Activated CD4-positive, alpha-beta T cell treated with anti-CD3 and anti-CD28 coated beads, Interleukin-2, amount 50 U/mL, for 48 hours (primary cell): ENCODE results near the gene CCS.
"Not testable (repeated sequence)": the region's sequence is repeated elsewhere in the genome, so short reads cannot be mapped to it uniquely, and the experiment has no call there.

Experiments used
- DNase-seq, 2 experiments: peaks; one replicate each; pipeline ENCODE4 v3.0.0-alpha.2; 2020

CCS gene

DNA sequence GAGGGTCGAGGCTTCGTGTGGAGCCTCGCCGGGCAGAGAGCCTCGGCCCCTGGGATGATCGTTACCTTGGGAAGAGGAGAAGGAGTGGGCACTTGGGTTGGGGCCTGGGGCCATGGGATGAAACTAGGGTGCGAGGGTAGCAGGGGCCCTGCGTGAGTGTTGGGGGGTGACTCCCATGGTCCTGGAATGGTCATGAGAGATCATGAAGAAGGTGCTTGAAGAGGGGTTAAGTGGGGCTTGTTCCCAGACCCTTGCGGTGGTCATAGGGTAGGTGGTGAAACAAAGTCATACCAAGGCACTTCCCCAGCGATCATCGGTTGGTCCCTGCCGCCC lies 284 bp downstream of the CCS start:
- no peak for DNase-seq

DNA sequence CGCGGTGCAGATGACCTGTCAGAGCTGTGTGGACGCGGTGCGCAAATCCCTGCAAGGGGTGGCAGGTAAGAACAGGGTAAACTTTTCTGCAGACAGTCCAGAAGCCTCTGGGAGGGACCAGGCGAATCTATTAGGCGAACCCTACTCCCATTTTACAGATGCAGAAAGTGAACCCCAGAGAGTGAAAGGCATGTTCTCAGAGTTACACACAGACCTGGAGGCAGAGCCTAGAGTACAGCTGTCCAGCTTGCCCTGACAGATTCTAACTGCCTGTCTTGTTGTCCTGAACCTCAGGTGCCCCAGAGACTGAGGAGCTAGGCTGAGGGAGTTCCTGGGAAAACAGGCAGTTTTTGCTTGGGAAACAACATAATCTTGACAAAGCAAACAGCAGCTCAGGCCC lies 665 bp downstream of the CCS start:
- no peak for DNase-seq

DNA sequence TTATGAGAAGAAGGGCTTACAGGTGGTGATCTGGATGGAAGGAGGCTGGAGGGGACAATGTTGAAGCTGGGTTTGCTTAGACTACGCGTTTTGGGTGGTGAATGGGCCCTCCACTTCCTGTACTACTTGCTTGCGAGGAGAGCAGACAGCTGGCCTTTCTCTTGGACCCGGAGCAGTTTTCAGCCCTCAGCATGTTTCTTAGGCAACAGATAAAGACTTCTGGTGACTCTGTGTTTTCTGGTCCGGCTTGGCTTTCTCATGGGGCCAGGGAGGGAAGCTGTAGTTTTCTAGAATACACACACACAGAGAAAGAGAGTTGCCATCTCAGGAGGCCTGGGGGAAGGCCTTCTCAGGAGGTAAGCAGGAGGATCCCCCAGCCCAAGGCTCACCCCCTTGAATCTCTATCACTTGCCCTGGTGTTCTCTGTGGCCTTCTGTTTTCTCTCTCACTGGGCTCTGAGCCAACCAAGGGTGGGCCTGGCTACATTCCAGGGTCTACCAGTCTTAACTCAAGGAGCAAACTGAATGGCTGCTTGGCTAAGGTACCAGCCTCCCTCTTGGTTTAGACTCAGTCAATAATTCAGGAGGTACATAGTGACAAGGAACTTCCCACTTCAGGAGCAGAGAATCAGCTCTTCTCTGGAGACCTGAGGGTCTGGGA lies 2.4 kb downstream of the CCS start:
- no peak for DNase-seq

DNA sequence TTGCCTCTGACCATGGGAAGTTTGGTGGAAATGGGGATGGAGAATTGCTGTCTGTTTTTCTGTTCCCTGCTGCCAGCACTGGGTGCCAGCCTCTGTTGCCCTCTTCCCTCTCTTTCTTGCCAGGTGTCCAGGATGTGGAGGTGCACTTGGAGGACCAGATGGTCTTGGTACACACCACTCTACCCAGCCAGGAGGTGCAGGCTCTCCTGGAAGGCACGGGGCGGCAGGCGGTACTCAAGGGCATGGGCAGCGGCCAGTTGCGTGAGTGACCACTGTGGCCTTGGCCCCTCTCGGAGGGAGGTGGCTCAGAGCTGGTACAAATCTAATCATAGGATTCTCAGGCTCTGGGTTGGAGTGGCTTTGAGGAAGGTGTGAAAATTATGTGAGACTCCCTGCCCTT lies 6.0 kb downstream of the CCS start:
- no peak for DNase-seq

DNA sequence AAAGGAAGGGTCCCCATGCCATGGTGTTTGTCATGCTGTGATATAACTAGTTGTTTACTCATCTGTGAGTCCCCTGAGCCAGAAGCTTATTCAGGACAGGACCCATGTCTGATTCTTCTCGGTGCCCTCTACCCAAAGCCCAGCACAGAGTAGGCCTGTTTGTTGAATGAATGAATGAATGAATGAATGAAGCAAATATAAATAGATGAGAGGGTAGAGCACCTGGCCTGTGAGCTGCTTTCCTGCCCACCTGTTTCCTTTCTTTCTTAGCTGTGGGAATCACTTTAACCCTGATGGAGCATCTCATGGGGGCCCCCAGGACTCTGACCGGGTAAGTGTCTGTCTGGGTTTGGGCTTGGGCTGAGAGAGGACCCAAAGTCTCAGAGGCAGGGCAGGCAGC lies 7.2 kb downstream of the CCS start:
- DNase-seq, result no peak

DNA sequence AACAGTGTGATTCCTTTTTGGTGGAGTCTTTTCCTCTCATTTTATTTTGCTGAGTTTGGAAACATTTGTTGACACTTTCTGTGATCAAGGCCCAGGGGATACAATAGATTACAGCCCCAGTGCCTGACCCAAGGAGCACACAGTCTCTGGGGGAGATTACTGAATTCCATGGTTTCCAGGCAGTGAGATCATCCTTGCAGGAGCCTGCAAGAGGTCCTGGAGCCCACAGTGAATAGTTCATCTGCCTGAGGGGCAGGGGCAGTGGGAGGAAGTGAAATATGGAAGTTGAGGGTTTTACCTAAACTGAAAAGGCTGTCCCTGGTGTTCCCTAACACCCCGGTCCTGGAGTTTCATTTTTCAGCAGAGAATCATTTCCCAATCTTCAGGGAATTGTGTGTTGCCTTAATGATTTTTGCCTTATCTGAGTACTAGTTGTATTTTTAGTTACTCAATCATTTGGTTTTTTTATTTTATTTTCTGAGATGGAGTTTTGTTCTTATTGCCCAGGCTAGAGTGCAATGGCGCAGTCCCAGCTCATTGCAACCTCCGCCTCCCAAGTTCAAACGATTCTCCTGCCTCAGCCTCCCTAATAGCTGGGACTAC lies 7.7 kb downstream of the CCS start:
- DNase-seq, result no peak

DNA sequence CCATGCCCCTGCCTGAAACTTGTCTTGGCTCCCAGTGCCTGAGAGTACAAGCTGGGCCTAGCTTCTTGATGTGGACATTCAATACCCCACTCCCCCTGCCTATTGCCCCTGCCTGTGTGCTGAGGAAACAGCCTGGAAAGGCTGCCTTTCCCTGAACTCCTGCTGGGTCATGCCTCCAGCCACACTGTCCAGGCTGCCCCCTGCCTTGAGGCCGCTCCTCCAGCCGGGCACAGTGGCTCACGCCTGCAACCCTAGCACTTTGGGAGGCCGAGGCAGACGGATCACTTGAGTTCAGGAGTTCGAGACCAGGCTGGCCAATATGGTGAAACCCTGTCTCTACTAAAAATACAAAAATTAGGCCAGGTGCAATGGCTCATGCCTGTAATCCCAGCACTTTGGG lies 10.1 kb downstream of the CCS start:
- no peak for DNase-seq

DNA sequence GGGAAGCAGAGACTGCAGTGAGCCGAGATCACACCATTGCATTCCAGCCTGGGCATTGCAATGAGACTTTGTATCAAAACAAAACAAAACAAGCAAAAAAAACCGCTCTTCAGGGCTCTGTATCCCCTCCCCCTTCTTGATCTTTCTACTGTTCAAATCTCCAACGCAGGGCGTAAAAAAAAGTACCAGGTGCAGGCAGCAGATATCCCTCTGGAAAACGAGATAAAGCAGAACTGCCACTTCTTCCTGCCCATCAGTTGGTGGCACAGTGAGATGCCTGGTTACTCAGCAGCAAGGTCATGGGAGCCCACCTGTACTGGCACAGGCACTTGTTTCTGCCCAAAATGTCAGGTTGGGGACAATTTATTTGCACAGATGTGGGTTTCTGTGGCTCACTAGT lies 11.2 kb downstream of the CCS start:
- DNase-seq, result no peak

DNA sequence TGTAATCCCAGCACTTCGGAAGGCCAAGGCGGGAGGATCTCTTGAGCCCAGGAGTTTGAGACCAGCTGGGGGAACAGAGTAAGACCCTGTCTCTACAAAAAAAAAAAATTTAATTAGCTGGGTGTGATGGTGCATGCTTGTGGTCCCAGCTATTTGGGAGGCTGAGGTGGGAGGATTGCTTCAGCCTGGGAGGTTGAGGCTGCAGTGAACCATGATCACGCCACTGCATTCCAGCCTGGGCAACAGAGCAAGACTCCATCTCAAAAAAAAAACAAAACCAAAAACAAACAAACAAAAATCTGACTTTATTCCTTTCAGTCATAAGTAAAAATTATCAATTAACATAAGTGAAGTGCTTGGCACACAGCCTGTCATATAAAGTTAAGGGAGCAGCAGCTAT lies 13.6 kb downstream of the CCS start:
- not testable (repeated sequence) for DNase-seq

DNA sequence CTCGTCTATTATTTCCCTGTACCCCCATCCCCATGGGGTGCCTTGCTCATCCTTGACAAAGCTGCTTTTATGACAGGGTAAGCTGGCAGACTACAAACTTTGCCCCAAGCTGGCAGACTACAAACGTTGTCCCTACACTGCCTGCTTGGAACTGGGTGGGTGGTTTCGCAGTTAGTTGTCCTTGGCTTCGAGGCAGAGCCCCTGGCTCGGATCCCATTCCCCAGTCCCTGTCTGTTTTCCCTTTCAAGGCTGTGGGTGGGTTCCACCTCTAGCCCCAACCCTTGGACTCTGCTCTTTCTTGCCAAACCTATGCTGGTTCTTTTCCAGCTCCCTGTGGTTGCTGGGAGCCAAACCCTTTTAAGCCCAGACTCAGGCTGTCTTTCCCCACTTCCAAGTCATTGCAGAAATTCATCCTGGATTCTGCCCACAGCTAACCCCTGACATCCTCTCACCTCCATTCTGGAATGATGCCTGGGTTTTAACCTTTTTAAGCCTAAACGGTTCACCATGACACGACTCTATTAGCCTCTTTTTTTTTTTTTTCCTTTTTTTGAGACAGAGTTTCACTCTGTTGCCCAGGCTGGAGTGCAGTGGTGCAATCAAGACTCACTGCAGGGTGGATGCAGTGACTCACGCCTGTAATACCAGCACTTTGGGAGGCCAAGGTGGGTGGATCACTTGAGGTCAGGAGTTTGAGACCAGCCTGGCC lies 14.3 kb downstream of the CCS start:
- DNase-seq, result no peak

DNA sequence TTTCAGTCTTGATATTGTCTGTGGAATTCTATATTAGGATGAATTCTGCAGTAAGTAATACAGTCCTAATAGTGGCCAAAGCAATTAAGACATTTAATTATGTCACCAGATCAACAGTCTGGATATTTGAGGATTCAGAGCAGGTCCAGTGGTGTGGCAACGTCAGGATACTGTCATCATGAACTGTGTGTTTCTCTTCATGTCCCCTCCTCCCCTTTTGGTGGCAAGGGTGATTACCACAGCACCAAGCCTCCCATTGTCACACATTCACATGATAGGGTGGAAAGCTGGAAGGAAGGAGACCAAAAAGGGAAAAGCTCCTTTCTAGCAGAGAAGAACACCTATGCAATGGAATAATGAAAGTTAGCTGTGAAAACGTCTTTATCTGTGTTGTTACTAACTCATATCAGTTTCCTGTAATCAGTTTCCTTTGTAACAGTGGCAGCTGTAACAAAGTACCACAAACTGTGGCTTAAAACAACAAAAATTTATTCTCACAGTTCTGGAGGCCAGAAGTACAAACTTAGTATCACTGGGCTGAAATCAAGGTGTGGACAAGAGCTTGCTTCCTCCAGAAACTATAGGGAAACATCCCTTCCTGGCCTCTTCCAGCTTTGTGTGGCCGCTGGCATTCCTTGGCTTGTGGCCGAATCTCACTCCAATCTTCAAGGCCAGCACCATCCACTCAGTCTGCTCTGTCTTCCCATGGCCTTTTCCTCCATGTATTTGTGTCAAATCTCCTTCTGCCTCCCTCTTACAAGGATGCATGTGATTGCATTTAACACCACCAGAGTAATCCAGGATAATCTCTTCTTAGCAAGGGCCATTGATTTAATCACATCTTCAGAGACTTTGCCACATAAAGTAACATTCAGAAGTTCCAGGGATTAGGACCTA lies 17.0 kb downstream of the CCS start:
- DNase-seq, result no peak

DNA sequence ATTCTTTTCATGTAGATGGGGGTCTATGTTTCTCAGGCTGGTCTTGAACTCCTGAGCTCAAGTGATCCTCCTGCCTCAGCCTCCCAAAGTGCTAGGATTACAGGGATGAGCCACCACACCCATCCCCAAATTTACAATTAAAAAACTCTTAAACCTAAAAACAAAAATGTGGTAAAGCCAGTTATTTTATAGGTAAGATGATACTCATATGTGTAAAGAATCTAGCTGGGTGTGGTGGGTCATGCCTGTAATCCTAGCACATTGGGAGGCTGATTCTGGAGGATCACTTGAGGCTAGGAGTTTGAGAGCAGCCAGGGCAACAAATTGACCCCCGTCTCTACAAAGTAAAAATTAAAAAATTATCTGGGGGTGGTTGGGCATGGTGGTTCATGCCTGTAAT lies 19.5 kb downstream of the CCS start:
- no peak for DNase-seq

DNA sequence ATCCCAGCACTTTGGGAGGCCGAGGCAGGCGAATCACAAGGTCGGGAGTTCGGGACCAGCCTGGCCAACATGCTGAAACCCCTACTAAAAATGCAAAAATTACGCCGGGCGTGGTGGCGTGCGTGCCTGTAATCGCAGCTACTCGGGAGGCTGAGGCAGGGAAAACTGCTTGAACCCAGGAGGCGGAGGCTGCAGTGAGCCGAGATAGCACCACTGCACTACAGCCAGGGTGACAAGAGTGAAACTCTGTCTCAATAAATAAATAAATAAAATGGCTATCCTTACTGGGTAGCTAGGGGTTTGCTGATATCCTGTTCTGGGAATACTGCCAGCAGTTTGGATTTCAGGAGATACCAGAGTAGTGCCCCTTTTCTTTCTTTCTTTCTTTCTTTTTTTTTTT lies 21.1 kb downstream of the CCS start:
- DNase-seq, result no peak

DNA sequence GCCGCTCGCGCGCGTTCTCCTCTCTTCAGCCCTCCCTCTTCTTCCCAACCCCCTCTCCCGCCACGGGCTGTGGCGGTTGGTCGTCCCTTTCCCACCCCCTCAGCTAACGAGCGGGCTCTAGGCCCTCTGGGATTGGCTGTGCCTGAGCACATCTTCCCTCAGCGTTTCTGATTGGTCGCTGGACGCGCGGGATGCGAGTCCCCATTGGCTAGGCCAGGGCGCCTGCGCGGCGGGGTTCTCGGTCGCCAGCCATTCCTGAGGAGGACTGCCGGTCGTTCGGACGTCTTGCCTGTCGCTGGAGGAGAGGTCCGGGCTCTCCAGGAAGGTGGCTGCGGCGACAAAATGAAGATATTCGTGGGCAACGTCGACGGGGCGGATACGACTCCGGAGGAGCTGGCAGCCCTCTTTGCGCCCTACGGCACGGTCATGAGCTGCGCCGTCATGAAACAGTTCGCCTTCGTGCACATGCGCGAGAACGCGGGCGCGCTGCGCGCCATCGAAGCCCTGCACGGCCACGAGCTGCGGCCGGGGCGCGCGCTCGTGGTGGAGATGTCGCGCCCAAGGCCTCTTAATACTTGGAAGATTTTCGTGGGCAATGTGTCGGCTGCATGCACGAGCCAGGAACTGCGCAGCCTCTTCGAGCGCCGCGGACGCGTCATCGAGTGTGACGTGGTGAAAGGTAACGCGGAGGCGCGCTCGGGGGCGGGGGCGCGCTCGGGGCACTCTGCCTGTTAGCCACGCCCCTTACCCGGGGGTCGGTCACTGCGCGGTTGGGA lies 23.6 kb downstream of the CCS start, which contains the start of gene RBM14:
Gene RBM14 (plus strand): TSS at position 252 of the 776 bp plus-strand sequence. CDS start 91 bp downstream, at position 343.
- DNase-seq, result peak; percentile 98

DNA sequence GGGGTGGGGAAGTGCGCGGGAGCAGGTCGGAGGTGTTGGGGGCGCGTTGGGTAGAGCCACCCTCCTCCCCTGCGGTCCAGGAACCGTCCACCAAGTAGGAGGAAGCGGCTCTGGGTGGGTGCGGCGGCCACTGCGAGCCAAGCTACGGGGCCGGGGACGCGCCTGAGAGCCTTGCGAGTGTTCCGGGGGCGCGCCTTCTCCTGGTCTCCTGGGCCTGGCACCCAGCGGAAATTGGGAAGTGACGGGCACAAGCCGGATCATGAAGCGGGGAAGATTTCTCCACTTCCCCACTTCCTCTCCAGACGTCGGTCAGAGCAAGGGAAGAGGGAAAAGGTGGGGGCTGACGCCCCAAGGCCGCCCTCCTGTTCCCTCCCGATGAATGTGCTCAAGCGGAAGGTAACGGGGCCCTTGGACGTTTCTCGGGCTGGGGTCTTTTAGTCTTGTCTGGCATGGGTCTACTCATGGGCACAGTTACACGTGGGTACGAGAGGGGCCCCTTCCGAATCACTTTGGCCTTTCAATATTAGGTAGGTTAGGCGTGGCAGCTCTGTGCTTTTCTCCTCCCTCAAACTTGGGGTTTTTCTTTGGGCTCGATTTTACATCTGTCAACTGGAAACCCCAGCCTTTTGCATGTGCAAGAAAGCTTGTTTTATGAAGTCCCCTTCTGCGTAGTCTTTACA lies 24.3 kb downstream of the CCS start:
- peak in 1 of 2 experiments; percentile 32 for DNase-seq

DNA sequence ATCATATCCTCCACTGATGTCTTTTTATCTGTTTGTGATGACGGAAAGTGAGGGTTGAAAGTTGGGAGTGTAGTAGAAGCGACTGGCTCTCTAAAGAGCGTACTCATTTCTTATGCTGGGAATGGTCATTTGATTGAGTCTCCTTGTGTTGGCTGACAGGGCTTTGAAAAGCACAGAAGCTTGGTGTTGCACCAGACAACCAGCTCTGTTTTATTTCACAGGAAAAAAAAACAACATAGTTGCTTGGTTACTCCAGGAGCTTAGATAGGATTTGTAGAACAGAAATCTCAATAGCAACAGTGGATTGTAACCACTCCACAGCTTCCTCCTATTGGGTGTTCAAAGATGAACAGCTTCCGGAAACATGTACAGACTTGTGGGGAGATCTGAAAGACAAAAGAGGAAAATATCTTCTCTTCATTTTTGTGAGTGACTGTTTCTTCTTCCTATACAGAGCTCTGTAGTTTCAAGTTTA lies 26.1 kb downstream of the CCS start:
- no peak for DNase-seq

DNA sequence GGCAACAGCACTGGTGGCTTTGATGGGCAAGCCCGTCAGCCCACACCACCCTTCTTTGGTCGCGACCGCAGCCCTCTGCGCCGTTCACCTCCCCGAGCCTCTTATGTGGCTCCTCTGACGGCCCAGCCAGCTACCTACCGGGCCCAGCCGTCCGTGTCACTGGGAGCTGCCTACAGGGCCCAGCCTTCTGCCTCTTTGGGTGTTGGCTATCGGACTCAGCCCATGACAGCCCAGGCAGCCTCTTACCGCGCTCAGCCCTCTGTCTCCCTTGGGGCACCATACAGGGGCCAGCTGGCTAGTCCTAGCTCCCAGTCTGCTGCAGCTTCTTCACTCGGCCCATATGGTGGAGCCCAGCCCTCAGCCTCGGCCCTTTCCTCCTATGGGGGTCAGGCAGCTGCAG lies 31.5 kb downstream of the CCS start:
- DNase-seq, result no peak

DNA sequence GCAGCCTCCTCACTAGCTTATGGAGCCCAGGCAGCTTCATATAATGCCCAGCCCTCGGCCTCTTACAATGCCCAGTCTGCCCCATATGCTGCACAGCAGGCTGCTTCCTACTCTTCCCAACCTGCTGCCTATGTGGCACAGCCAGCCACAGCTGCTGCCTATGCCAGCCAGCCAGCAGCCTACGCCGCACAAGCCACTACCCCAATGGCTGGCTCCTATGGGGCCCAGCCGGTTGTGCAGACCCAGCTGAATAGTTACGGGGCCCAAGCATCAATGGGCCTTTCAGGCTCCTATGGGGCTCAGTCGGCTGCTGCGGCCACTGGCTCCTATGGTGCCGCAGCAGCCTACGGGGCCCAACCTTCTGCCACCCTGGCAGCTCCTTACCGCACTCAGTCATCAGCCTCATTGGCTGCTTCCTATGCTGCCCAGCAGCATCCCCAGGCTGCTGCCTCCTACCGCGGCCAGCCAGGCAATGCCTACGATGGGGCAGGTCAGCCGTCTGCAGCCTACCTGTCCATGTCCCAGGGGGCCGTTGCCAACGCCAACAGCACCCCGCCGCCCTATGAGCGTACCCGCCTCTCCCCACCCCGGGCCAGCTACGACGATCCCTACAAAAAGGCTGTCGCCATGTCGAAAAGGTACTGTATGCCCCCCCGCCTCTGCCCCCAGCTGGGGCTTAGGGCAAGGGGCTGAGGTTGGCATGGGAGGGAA lies 32.2 kb downstream of the CCS start:
- no peak for DNase-seq

DNA sequence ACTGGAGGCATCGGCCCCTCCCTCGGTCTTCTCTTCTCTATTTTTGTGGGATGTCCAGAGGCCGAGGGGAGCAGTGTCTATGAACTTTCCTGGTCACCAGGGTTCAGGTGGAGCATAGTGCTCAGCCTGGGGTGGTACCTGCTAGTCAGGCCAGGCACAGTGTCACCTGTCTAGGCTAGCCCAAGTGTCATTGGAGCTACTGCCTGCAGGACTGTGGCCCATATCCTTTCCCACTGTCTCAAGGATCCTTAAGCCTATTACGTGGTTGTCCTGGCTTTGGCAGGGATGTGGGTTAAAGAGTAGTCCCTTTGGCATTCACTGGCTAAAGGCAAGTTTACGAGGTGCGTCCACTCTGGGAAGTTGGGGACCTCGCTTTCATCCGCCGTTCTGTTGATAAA lies 32.8 kb downstream of the CCS start:
- no peak for DNase-seq

DNA sequence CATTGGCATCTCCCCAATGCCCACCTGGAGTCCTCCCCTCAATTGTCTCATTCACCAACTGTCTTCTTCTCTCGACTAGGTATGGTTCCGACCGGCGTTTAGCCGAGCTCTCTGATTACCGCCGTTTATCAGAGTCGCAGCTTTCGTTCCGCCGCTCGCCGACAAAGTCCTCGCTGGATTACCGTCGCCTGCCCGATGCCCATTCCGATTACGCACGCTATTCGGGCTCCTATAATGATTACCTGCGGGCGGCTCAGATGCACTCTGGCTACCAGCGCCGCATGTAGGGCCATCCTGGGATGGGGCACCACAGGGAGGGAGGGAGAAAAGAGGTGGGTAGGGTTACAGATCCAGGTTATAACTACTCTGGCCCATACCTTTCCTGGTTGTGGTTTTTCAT lies 33.4 kb downstream of the CCS start:
- DNase-seq, result no peak

DNA sequence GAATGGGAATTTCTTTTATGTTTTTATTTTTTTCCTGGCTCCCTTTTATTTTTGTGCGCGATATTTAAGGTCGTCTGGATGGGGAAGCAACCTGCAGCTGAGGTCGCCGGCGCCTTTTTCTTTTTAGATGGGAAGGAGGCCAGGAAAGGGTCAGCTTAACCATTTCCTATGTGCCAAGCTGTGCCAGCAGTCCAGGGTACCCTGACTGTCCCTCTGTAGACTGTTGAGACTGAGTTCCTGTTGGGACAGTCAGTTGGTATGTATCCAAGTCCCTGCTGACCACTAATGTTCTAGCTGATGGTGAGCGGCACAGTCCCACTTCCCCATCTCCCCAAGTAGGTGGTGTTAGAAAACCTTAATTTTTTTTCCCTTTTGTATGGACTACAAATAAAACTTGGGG lies 33.9 kb downstream of the CCS start:
- DNase-seq, result no peak
